NK-92 (cell line): ENCODE data around the gene METTL24.
"Not testable (repeated sequence)": the region's sequence is repeated elsewhere in the genome, so short reads cannot be mapped to it uniquely, and the experiment has no call there.

Experiments used
- DNase-seq: peaks from one replicate; lab custom pipeline; 2025; ENCODE audit not compliant: unreplicated experiment; lab: John Stamatoyannopoulos, UW

METTL24 gene

GRCh38 chr6:110363748-110364147 lies 5.6 kb upstream of the METTL24 start:
- DNase-seq = no peak

GRCh38 chr6:110360676-110361075 lies 2.5 kb upstream of the METTL24 start:
- no peak for DNase-seq

GRCh38 chr6:110359556-110359955 lies 1.4 kb upstream of the METTL24 start:
- DNase-seq = no peak

- no peak for DNase-seq
Observed at GRCh38 chr6:110358553-110359160, 508 bp upstream of the METTL24 start.

- no peak for DNase-seq
Observed at GRCh38 chr6:110357298-110357663, 868 bp downstream of the METTL24 start.

- DNase-seq = no peak
Observed at GRCh38 chr6:110356778-110357177, 1.4 kb downstream of the METTL24 start.

GRCh38 chr6:110355727-110356126 lies 2.4 kb downstream of the METTL24 start:
- no peak for DNase-seq

GRCh38 chr6:110355022-110355421 lies 3.1 kb downstream of the METTL24 start:
- no peak for DNase-seq

- no peak for DNase-seq
Observed at GRCh38 chr6:110354153-110354552, 4.0 kb downstream of the METTL24 start.

- DNase-seq = no peak
Observed at GRCh38 chr6:110353457-110354001, 4.6 kb downstream of the METTL24 start.

- DNase-seq = no peak
Observed at GRCh38 chr6:110352563-110353262, 5.4 kb downstream of the METTL24 start.

GRCh38 chr6:110351986-110352385 lies 6.2 kb downstream of the METTL24 start:
- no peak for DNase-seq

- DNase-seq = no peak
Observed at GRCh38 chr6:110351546-110351945, 6.6 kb downstream of the METTL24 start.

- DNase-seq = not testable (repeated sequence)
Observed at GRCh38 chr6:110350593-110350992, 7.6 kb downstream of the METTL24 start.

GRCh38 chr6:110348961-110349690 lies 9.0 kb downstream of the METTL24 start:
- no peak for DNase-seq

GRCh38 chr6:110345025-110345424 lies 13.1 kb downstream of the METTL24 start:
- no peak for DNase-seq

GRCh38 chr6:110342759-110343158 lies 15.4 kb downstream of the METTL24 start:
- DNase-seq = no peak

- DNase-seq = no peak
Observed at GRCh38 chr6:110341663-110342596, 16.2 kb downstream of the METTL24 start.

GRCh38 chr6:110341067-110341466 lies 17.1 kb downstream of the METTL24 start:
- no peak for DNase-seq

- no peak for DNase-seq
Observed at GRCh38 chr6:110340392-110340965, 17.7 kb downstream of the METTL24 start.
